NB4 (cell line): ENCODE measurements around the gene CNTNAP2.

ENCODE experiments used
- CTCF ChIP-seq: IDR thresholded peaks from one replicate; pipeline ENCODE4 v1.5.1; 2012; ENCODE audit warnings: low read depth, low read length
- MAX ChIP-seq: IDR thresholded peaks from 2 replicates; pipeline ENCODE4 v1.6.1; 2011; ENCODE audit warnings: low read depth, low read length
- MYC ChIP-seq: IDR thresholded peaks from 2 replicates; pipeline ENCODE4 v1.6.1; 2011; ENCODE audit warnings: low read depth, low read length
- POLR2A ChIP-seq: IDR thresholded peaks from 2 replicates; pipeline ENCODE4 v1.6.1; 2011; ENCODE audit warnings: mild to moderate bottlenecking; ENCODE audit not compliant: insufficient read length; ENCODE audit errors: extremely low read depth

- TF ChIP-seq CTCF (no peak), MAX (no peak), POLR2A (no peak), MYC (no peak)
These were observed 1360.9 kb downstream of the CNTNAP2 start for GRCh38 chr7:147477526-147477925.
